Measurements from ENCODE around the gene FIBP.
A peak's percentile ranks its signal among the peaks of the same experiment; 100 is the strongest.

Gene FIBP

GRCh38 chr11:65870706-65871681, 17.3 kb downstream of the FIBP start:
- no peak for DNase-seq (ENCODE audit: low spot score)

- DNase-seq (ENCODE audit: low spot score), result no peak
These were observed 18.0 kb downstream of the FIBP start for GRCh38 chr11:65870307-65870658.

DNA sequence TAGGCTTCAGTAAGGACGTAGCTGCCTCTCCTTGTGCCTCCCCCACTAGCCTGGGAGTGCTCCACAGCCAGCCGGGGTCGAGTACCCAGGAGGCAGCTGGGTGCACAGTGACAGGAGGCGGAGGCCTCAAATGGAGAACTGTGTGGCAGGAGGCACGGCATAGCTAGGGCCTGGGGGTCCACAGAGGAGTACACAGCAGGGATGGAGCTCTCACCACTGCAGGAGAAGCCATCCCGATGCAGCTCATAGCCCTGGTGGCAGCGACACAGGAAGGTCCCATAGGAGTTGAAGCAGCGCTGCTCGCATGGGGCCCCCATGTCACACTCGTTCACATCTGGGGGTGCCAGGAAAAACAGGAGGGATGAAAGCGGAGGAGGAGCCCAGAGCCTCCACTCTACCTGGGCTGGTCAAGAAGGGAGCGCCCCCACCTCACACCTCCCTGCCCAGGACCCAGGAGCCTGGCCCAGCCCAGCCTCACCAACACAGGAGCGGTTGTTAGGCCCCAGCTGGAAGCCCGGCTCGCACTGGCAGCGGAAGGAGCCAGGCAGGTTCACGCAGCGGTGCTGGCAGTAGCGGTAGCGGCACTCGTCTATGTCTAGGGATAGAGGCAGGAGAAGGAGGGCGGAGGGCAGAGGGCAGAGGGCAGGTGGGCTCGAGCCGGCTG, 18.5 kb downstream of the FIBP start:
- DNase-seq (ENCODE audit: low spot score), result no peak

DNA sequence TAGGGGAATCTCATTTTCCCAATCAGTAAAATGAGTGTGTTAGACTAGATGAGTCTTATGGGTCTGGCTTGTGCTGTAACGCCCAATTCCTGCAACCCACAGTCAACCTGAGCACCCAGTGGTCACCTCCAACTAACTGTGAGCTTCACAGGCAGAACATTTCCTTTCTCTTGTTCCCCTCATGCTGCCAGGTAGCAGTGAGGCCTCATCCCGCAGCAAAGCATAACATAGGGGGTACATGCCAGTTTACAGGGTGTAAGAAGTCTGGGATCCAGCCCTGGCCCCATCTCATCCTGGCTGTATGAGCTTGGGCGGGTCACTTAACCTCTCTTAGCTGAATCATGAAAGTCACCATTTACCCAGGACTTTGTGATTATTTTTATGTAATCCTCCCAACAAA, 19.4 kb downstream of the FIBP start:
- DNase-seq (ENCODE audit: low spot score), result no peak

GRCh38 chr11:65868076-65868667, 20.1 kb downstream of the FIBP start:
- peak; percentile 54 for DNase-seq (ENCODE audit: low spot score)

DNA sequence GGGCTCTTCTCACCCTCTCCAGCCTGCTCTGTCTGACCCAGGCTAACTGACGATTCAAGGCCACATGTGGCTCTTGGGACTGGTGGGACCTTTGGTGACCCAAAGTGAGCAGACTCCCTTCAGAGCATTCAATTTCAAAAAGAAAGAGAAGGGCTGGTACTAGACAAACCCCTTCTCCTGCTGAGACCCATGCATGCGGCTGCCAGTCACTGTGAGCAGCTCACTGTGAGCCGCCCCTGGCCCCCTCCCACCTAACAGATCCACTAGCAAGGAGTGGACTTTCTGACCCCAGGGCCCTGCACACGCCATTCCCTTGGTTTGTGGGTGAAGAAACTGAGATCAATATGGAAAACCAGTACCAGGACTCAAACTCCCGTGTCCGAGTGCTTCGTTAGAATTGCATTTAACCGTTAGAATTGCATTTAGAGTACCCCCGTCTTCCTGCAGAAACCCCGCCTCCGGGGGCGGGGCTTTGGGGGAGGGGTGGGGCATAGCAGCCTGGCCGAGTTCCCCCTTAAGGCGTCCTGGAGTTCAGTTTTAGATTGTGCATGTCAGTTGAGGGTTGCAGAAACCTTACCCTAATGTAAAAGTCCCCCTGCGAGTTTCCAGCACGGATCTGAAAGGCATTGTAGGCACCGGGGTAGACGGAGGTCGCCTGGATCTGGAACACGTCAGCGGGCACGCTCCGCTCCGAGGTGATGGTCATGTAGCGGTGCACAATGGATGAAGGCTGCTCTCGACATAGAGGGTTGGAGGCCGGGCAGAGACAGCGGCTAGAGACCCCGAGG, 20.8 kb downstream of the FIBP start:
- DNase-seq (ENCODE audit: low spot score), result no peak

DNA sequence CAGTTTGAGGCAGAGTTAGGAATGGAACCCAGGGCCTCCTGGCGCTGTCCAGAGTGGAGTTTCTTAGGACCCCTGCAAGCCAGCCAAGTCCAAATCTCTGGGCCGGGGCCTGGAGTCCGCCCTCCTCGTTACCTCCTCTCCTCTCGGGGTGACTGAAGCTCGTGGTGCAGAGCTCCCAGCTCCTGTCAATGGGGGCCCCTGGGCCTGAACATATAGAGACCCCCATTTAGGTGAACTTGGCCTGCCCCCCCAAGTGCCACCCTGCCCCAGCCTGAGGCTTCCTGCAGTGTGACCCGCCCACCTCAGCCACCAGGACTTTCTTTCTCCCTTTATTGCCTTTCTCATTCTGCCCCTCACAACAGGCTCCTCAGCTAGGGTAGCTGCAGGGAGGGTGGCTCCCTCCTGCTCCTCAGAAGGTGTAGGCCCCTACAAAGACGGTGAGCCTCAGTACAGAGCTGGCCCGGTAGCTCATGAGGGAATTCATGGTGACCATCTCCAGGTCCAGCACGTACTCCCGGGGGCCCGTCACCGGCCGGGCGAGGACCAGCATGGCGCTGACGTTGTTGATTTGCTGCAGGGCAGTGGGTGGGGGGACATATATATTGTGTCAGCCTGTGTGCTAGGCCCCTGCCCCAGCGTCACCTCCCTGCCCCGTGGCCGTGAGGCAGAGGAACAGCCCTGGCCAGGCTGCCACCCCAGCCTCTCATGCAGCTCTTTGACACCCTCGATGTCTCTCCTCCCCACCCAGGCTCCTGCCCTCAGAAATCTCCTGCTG, 21.6 kb downstream of the FIBP start:
- no peak for DNase-seq (ENCODE audit: low spot score)

DNA sequence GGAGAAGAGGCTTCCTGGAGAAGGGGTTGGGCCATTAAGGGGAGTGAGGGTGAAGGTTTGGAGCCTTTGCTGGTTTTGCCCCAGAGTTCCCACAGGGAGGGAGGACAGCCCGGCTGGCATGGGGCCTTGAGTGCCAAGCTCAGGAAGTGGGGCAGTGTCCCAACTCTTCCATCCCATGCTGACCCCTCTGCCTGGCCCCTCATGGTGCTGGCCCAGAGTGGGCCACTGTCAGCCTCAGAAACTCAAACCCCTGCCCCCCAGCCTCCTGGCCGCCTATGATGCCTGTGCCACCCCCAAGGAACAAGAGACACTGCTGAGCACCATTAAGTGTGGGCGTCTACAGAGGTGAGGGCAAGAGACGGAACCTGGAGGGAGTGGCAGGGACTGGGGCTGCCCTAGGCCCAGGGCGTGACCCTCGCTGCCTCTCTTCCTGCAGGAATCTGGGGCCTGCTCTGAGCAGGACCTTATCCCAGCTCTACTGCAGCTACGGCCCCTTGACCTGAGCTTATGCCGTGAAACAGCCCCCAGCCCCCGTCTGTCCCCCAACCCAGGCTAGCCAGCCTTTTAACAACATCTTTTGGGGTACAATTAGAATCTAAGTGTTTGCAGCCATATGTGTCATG, 22.6 kb downstream of the FIBP start:
- DNase-seq (ENCODE audit: low spot score), result no peak

- no peak for DNase-seq (ENCODE audit: low spot score)
These were observed 23.4 kb downstream of the FIBP start for GRCh38 chr11:65864706-65865471.

- no peak for DNase-seq (ENCODE audit: low spot score)
These were observed 24.2 kb downstream of the FIBP start for GRCh38 chr11:65863889-65864705.

DNA sequence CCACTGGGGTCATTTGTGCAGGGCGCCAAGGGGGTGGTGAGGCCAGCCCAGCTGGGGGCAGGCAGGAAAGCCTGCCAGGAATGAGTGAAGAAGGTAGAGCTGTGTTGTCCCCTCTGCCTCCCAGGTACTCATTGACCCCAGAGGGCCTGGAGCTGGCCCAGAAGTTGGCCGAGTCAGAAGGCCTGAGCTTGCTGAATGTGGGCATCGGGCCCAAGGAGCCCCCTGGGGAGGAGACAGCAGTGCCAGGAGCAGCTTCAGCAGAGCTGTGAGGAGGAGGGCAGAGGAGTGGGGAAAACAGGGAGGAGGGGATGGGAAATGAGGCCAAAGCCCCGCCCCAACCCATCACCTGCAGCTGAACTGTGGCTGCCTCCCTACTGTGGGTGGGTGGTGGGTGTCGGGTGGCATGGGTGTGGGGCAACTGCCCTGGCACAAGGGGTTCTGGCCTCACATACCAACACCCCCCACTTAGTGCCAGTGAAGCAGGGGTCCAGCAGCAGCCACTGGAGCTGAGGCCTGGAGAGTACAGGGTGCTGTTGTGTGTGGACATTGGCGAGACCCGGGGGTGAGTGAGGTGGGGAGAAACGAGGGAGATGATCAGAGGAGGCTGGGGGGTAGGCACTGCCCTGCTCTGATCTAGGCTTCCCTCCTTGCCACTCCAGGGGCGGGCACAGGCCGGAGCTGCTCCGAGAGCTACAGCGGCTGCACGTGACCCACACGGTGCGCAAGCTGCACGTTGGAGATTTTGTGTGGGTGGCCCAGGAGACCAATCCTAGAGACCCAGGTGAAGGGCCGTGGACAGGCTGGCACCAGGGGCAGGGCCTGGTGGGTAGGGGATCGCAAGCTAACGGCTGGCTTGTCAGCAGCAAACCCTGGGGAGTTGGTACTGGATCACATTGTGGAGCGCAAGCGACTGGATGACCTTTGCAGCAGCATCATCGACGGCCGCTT, 25.1 kb downstream of the FIBP start:
- DNase-seq (ENCODE audit: low spot score), result no peak

DNA sequence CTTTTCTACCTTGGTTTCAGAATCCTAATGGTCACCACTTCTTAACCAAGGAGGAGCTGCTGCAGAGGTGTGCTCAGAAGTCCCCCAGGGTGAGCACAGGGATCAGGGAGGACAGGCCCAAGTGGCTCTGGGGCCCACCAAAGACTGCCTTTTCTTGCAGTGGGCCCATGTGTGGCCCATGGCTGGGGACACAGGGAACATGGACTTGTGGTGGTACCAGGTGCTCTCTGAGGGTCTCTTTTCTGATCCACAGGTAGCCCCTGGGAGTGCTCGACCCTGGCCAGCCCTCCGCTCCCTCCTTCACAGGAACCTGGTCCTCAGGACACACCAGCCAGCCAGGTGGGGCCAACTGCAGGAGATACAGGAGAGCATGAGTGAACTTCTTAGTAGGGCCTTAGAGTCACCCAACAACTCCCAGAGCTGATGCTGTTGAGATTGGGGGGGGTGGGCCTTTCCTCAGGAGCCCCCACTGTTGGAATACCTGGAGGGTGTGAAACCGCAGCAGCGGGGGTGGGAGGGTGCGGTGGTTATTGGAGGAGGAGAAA, 26.0 kb downstream of the FIBP start:
- no peak for DNase-seq (ENCODE audit: low spot score)

DNA sequence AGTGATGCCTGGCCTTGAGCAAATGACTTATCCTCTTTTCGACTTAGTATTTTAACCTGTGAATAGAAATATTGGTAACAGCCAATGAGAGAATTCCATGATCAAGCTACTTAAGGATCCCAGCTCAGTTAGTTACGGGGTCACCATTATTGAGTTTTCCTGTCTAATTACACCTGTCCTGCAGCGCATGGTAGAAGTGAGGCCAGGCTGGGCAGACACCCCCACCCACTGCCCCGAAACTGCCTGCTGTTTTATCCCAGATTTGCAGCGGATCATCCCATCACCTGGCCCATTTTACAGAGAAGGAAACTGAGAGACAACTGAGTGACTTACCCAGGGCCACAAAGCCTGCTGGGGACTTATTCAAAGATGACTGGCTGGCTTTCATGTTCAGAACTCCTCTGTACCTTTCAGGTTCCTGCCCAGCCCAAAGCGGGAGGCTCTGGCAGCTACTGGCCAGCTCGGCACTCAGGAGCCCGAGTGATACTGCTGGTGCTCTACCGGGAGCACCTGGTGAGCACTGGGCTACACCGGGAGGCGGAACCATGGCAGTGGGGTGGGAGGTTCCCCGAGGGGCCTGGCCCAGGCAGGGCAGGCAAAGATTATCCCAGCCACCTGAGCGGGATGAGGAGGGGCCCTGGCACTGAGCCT, 26.6 kb downstream of the FIBP start:
- no peak for DNase-seq (ENCODE audit: low spot score)

- no peak for DNase-seq (ENCODE audit: low spot score)
These were observed 27.1 kb downstream of the FIBP start for GRCh38 chr11:65861165-65861505.

DNA sequence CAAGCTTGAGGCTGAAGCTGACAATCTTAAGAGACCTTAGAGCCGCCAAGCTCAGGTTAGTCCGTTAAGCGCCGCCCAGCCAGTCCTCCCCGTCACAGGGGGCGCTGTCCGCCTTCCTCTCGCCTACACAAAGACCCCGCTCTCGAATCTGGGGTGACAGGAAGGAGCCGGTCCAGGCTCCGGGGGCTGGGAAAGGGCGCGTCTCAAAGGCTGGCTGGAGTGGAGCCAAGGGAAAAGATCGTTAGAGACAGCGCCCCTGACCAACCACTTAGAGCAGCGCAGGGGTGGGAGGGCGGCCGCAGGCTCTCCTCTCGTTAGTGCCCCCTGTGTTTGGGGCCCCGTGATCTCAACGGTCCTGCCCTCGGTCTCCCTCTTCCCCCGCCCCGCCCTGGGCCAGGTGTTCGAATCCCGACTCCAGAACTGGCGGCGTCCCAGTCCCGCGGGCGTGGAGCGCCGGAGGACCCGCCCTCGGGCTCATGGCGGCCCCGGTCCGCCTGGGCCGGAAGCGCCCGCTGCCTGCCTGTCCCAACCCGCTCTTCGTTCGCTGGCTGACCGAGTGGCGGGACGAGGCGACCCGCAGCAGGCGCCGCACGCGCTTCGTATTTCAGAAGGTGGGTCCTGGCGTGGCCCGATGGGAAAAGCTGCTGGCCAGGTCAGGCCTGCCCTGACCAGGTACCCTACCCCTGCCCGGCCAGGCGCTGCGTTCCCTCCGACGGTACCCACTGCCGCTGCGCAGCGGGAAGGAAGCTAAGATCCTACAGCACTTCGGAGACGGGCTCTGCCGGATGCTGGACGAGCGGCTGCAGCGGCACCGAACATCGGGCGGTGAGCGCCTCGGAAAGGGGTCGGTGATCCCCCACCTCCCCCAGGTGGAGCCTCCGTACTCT, 27.8 kb downstream of the FIBP start, which contains the start of gene MUS81:
Gene MUS81, plus strand, starts transcription at position 156 of the 887 bp plus-strand sequence. Its CDS starts 321 bp downstream, at position 477.
- DNase-seq (ENCODE audit: low spot score), result peak; percentile 95

- DNase-seq (ENCODE audit: low spot score), result peak; percentile 42
These were observed 28.4 kb downstream of the FIBP start for GRCh38 chr11:65859812-65860277.
